K562 (cell line): ENCODE results near the gene LY6G6C. TPM values are rescaled to one million over a fixed set of nuclear protein-coding genes. Genes with fewer than 3 reads are reported as not detected.

Source experiments
- ATF1 ChIP-seq, 2 experiments: fragments of 450-650 bp in 1 of 2; IDR thresholded peaks; 2 replicates each; pipeline ENCODE4 v1.6.1; 2016; ENCODE audit warnings: missing compliant biosample characterization in 1 of 2, missing genetic modification characterization in 1 of 2
- CBX2 ChIP-seq: fragments of 200-600 bp; sonication (generic); IDR thresholded peaks from one replicate; pipeline ENCODE4 v1.6.1; 2012; ENCODE audit warnings: mild to moderate bottlenecking, low read length, inconsistent platforms; ENCODE audit not compliant: insufficient read depth, poor library complexity, severe bottlenecking
- CC2D1A ChIP-seq: fragments of 450-650 bp; IDR thresholded peaks from 2 replicates; pipeline ENCODE4 v1.6.1; 2017; ENCODE audit warnings: mild to moderate bottlenecking
- CCAR2 ChIP-seq: fragments of 200-400 bp; formaldehyde crosslinking; IDR thresholded peaks from 2 replicates; pipeline ENCODE4 v1.6.1; 2017; ENCODE audit warnings: mild to moderate bottlenecking, low read depth, low read length
- COPS2 ChIP-seq: fragments of 450-650 bp; conservative IDR thresholded peaks from 2 replicates; pipeline ENCODE4 v1.6.1; 2016; ENCODE audit warnings: mild to moderate bottlenecking, moderate library complexity
- ETV6 ChIP-seq, 3 experiments: fragments of 150-350 bp in 1 of 3; sonication (generic) in 1 of 3; formaldehyde crosslinking in 1 of 3; IDR thresholded peaks; 2 replicates each; pipeline versions ENCODE4 v1.6.1 to v1.8.0; 2014 to 2022; ENCODE audit warnings: borderline replicate concordance in 2 of 3, low read depth in 2 of 3, antibody characterized with exemption in 1 of 3, low read length in 1 of 3, mild to moderate bottlenecking in 1 of 3, missing genetic modification reagents in 1 of 3
- FOXJ2 ChIP-seq: fragments of 200-800 bp; sonication (Bioruptor generic); IDR thresholded peaks from 2 replicates; pipeline ENCODE4 v1.6.1; 2016; ENCODE audit warnings: missing genetic modification characterization, missing compliant biosample characterization
- KDM2B ChIP-seq: fragments of 250-450 bp; sonication (Bioruptor Pico); IDR thresholded peaks from 2 replicates; pipeline ENCODE4 v1.8.0; 2021; ENCODE audit warnings: mild to moderate bottlenecking, moderate library complexity
- MAZ ChIP-seq, 2 experiments: fragments of 450-650 bp in 1 of 2; sonication (generic) in 1 of 2; formaldehyde crosslinking; IDR thresholded peaks in 1 of 2; conservative IDR thresholded peaks in 1 of 2; 2 replicates each; pipeline versions ENCODE4 v1.4.0 to v1.5.0; 2020; ENCODE audit warnings: mild to moderate bottlenecking in 1 of 2, missing genetic modification reagents in 1 of 2
- NR4A1 ChIP-seq, 2 experiments: fragments of 250-450 bp in 1 of 2; fragments of 450-650 bp in 1 of 2; sonication (Bioruptor Pico) in 1 of 2; IDR thresholded peaks; 2 replicates each; pipeline versions ENCODE4 v1.4.0 to v1.6.1; 2016 to 2020; ENCODE audit warnings: mild to moderate bottlenecking in 2 of 2, missing compliant biosample characterization in 1 of 2, missing genetic modification characterization in 1 of 2, moderate library complexity in 1 of 2
- RFX1 ChIP-seq: fragments of 450-650 bp; IDR thresholded peaks from 2 replicates; pipeline ENCODE4 v1.6.1; 2016; ENCODE audit warnings: mild to moderate bottlenecking, moderate library complexity
- SMAD2 ChIP-seq: fragments of 150-350 bp; IDR thresholded peaks from 2 replicates; pipeline ENCODE4 v1.6.1; 2014; ENCODE audit warnings: low read depth, mild to moderate bottlenecking, low read length
- SNIP1 ChIP-seq: fragments of 450-650 bp; IDR thresholded peaks from 2 replicates; pipeline ENCODE4 v1.7.1; 2017; ENCODE audit warnings: low read depth, mild to moderate bottlenecking
- TAF1 ChIP-seq: IDR thresholded peaks from 2 replicates; pipeline ENCODE4 v1.6.1; 2011; ENCODE audit warnings: mild to moderate bottlenecking, low read length, moderate library complexity; ENCODE audit not compliant: insufficient read depth, control insufficient read depth, severe bottlenecking; ENCODE audit errors: extremely low read depth
- TBP ChIP-seq: optimal IDR thresholded peaks from 2 replicates; pipeline ENCODE3; 2011; ENCODE audit warnings: low read depth, low read length, improper control_type of control experiment
- TRIM24 ChIP-seq, 2 experiments: fragments of 450-650 bp; IDR thresholded peaks; 2 replicates each; pipeline ENCODE4 v1.6.1; 2016
- XRCC3 ChIP-seq: fragments of 450-650 bp; IDR thresholded peaks from 2 replicates; pipeline ENCODE4 v1.6.1; 2017; ENCODE audit warnings: mild to moderate bottlenecking, moderate library complexity
- ZNF253 ChIP-seq: fragments of 250-450 bp; sonication (Bioruptor Pico); conservative IDR thresholded peaks from 2 replicates; pipeline ENCODE4 v1.6.1; 2021; ENCODE audit warnings: mild to moderate bottlenecking
- ZNF41 ChIP-seq: fragments of 250-450 bp; sonication (Bioruptor Pico); conservative IDR thresholded peaks from 2 replicates; pipeline ENCODE4 v1.4.0; 2020; ENCODE audit warnings: mild to moderate bottlenecking
- ZNF444 ChIP-seq: fragments of 250-450 bp; sonication (Bioruptor Pico); IDR thresholded peaks from 2 replicates; pipeline ENCODE4 v1.4.0; 2020; ENCODE audit warnings: mild to moderate bottlenecking, moderate library complexity
- polyA plus RNA-seq, 8 experiments: library from polyadenylated mRNA; depleted of rRNA in 4 of 8; stranded (reverse) in 5 of 8; unstranded in 3 of 8; fragments of >200 nt; fragmentation: Nextera tagmentation in 2 of 8; fragmentation: Illumina TruSeq in 1 of 8; extraction: Ambion mirVana in 2 of 8; extraction: Trizol in 1 of 8; gene quantifications; 2 replicates each; pipeline versions ENCODE4 v1.2.1 to v1.2.3, GENCODE V29; 2011 to 2014; ENCODE audit warnings: inconsistent platforms in 1 of 8, missing spikeins in 1 of 8
- total RNA-seq, 7 experiments: library from RNA; depleted of rRNA in 6 of 7; stranded (reverse); fragments of >200 nt in 6 of 7; fragmentation: Illumina TruSeq in 2 of 7; extraction: Trizol in 2 of 7; gene quantifications; 2 replicates each; pipeline versions ENCODE4 v1.2.1 to v1.2.3, GENCODE V29; 2011 to 2021; ENCODE audit warnings: low replicate concordance in 1 of 7
- TF ChIP-seq, protein P1 (sequence below): fragments of 250-450 bp; sonication (Bioruptor Pico); IDR thresholded peaks from 2 replicates; pipeline ENCODE4 v1.4.0; 2020; ENCODE audit warnings: mild to moderate bottlenecking
- TF ChIP-seq, protein P2 (sequence below): sonication (generic); formaldehyde crosslinking; IDR thresholded peaks from 2 replicates; pipeline ENCODE4 v1.8.0; 2022; ENCODE audit warnings: mild to moderate bottlenecking, missing genetic modification reagents

LY6G6C gene
- total and polyA plus RNA-seq, 9 of the 15 experiments (the other 6 are each of a cell fraction or from before 2014, with no cell fraction given): 0.06 to 0.20 TPM; not detected in 7

DNA sequence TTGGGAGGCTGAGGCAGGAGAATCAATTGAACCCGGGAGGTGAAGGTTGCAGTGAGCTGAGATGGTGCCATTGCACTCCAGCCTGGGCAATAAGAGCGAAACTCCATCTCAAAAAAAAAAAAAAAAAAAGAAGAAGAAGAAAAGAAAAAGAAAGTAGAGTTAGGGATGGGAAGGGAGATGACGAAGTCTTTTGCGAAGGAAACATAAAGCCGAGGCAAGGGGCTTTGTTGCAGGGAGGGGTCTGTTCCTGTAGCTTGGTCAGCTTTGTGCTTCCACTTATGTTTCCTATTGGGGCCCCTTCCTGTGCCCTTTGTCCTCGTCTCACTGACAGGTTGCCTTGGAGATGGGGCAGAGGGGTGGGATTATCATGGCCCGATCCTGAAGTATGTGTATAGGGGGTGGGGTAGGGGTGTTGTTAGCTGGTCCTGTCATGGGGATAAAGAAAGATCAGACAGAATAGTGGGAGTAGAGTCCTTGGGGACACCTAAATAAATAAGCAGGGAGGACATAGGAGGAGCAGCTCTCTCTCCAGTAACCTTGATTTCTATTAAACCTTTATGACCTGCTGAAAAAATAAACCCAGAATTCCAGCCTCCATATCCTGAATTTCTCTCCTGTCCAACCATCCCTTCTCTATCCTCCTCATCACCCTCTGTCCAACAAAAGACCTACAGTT is 15.9 kb upstream of the LY6G6C start (continued):
- TF ChIP-seq MAZ (CRISPR knock-in tag; conservative IDR thresholded peaks at IDR 0.05 in 1 of 2, IDR thresholded peaks at IDR 0.05 in 1 of 2) (no peak), NR4A1 (CRISPR knock-in tag; IDR thresholded peaks at IDR 0.05) (no peak), NR4A1 (tag; IDR thresholded peaks at IDR 0.05) (0 out of 2 replicates have a peak, but pooled peaks have one; percentile 2), ZNF444 (peak; percentile 28), TRIM24 (IDR thresholded peaks at IDR 0.05) (peak in 1 of 2 experiments; percentile 47; a peak in 1 of 4 replicates), COPS2 (no peak), CC2D1A (peak; percentile 32; the same call in 1 of the 2 replicates), TBP (no peak), SNIP1 (no peak), FOXJ2 (tag) (no peak), ZNF41 (CRISPR knock-in tag) (no peak), CBX2 (no peak), ETV6 (IDR thresholded peaks at IDR 0.05; ENCODE audit: borderline replicate concordance in 1 of 2, low read depth in 2 of 2, low read length in 1 of 2) (0 out of 4 replicates have a peak, but pooled peaks of 1 of the 2 experiments have one; percentile 50), ETV6 (CRISPR knock-in tag; IDR thresholded peaks at IDR 0.05; ENCODE audit: borderline replicate concordance) (no peak), TAF1 (no peak), XRCC3 (no peak), KDM2B (CRISPR knock-in tag) (no peak), SMAD2 (no peak), ATF1 (CRISPR knock-in tag; IDR thresholded peaks at IDR 0.05) (no peak), ATF1 (tag; IDR thresholded peaks at IDR 0.05) (no peak), CCAR2 (no peak), ZNF253 (CRISPR knock-in tag) (no peak), RFX1 (no peak)
- TF ChIP-seq, protein P1, sequence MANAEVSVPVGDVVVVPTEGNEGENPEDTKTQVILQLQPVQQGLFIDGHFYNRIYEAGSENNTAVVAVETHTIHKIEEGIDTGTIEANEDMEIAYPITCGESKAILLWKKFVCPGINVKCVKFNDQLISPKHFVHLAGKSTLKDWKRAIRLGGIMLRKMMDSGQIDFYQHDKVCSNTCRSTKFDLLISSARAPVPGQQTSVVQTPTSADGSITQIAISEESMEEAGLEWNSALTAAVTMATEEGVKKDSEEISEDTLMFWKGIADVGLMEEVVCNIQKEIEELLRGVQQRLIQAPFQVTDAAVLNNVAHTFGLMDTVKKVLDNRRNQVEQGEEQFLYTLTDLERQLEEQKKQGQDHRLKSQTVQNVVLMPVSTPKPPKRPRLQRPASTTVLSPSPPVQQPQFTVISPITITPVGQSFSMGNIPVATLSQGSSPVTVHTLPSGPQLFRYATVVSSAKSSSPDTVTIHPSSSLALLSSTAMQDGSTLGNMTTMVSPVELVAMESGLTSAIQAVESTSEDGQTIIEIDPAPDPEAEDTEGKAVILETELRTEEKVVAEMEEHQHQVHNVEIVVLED: no peak
- TF ChIP-seq, protein P2, sequence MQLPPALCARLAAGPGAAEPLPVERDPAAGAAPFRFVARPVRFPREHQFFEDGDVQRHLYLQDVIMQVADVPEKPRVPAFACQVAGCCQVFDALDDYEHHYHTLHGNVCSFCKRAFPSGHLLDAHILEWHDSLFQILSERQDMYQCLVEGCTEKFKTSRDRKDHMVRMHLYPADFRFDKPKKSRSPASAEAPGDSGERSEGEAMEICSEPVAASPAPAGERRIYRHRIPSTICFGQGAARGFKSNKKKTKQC: no peak
